ENCODE measurements around the gene TAS2R41.
"Not testable (repeated sequence)": the region's sequence is repeated elsewhere in the genome, so short reads cannot be mapped to it uniquely, and the experiment has no call there.

Gene TAS2R41

DNA sequence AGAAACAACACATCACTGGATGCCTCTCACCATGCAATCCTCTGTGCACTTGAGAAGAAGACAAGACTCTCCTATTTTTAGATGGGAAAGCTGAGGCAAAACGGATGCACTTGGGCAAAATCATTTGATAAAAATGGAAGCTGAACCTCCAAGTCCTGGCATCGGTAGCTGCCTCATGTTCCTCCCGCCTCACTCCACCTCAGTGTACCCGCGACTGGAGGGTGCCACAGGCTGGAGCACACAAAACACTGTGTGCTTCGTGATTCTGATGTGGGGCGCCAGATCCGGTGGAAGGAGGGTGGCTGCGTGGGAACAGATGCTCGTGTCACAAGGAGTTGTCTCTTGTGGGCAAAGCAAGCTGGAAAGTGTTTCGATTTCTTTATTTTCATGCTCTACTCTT, 41.3 kb downstream of the TAS2R41 start:
- DNase-seq (ENCODE audit: low read depth in 3 of 3), result no peak

DNA sequence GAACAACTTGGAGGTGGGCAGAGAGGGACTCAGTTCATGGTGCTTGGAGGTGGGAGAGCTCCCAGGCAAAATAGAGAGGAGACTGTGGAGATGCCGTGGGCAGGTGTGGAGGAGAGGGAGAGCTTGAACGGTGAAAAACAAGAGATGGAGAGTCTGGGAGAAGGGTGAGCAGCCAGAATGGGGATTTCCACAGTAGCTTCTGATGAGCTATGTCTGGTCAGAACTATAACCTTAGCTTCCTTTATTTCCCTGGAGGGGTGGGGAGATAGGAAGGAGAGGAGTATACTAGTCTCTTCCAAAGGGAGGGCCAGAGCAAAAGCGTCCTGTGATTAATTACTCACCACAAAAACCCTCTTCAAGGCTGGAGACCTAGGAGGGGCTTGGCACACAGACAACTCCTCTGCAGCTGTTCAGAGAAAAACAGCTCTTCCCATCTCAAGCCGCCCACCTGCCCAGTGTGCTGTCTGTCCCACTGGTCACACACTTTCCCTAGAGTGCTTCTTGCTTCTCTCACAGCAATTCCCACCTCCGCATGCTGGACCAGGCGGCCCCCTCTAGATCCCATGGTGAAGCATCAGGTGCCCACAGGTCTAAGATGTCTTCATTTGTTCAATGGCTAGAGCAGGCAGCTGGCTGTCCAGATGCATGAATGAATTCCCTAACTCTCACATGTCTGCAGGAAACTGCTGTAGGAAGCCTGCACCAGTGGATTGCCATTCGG, 41.9 kb downstream of the TAS2R41 start:
- DNase-seq (ENCODE audit: low read depth in 3 of 3), result no peak

DNA sequence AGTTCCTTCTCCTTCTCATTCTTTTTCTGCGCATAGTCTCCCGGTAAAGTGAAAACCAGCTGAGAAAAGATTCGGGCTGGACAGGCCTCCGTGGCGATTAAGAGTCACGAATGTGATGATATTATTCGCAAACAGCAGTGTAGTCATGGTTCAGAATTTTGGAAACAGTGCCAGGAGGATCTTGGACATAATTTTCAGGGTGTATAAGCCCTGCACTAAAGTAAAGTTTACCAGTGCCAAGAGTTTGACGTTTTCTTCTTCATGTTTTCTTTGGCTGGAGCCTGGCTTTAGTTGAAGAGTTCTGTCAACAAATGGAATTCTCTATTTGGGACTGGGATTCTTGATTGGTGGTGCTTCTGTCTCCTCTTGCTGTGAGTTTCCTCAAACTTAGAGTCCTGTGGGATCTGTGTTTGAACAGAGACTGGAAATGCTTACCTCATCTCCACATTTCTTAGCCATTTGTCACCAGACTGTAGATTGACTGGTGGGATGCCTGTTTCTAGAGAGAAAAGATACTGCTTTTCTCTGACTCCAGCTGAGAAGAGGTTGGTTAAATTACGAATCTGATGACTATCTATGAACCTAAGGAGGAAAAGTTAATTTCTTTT, 44.7 kb downstream of the TAS2R41 start:
- DNase-seq (ENCODE audit: low read depth in 3 of 3), result not testable (repeated sequence)
